Measurements from ENCODE around the gene KAZN. TPM values are rescaled to one million over a fixed set of nuclear protein-coding genes. Genes with fewer than 3 reads are reported as not detected.

Gene KAZN
- total RNA-seq, 1 experiment from 2014 or later, result 2.4 TPM

DNA sequence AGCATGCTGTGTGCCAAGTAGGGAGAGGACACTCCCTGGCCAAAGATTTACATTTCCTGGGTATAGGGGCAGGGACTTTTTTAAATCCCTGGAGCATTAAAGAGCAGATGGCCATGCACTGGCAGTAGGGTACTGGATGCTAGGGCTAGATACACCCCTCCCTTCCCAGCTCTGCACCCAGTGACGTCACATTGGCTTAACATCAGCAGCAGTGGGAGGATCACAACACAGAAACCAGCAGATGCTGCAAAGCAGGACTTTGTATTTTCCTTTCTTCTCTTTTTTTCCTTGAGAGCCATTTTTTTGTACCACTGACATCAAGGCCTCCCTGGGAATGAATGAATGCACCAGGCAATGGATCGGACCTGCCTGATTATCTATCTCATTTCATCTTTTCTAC is 243.0 kb downstream of the KAZN start:
- no peak overlapping the region for H3K4me3 Mint-ChIP-seq (ENCODE audit: unreplicated experiment)

DNA sequence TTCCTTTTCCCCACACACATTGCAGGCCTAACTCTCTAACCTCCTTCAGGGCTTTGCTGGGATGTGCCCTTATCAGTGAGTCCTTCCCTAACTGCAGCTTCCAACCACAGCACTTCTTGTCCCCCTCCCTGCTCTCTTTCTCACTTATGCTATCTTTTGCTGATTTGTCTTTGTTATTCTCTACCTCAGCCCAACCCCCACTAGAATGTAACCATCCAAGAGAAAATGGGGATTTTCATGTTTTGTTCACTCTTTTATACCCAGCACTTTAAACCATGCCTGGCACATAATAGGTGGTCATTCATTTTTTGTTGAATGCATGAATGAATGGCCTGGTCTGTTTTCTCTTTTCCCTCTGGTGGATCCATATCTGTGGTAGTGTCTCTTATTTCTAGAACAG is 243.5 kb downstream of the KAZN start:
- no peaks in the 10 kb centered on the region for H3K27me3 Mint-ChIP-seq (ENCODE audit: insufficient read depth, unreplicated experiment)
- TF ChIP-seq, protein P1, sequence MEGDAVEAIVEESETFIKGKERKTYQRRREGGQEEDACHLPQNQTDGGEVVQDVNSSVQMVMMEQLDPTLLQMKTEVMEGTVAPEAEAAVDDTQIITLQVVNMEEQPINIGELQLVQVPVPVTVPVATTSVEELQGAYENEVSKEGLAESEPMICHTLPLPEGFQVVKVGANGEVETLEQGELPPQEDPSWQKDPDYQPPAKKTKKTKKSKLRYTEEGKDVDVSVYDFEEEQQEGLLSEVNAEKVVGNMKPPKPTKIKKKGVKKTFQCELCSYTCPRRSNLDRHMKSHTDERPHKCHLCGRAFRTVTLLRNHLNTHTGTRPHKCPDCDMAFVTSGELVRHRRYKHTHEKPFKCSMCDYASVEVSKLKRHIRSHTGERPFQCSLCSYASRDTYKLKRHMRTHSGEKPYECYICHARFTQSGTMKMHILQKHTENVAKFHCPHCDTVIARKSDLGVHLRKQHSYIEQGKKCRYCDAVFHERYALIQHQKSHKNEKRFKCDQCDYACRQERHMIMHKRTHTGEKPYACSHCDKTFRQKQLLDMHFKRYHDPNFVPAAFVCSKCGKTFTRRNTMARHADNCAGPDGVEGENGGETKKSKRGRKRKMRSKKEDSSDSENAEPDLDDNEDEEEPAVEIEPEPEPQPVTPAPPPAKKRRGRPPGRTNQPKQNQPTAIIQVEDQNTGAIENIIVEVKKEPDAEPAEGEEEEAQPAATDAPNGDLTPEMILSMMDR (IDR thresholded peaks at IDR 0.05; ENCODE audit: insufficient read depth in 1 of 2, low read depth in 1 of 2, low read length in 1 of 2, severe bottlenecking in 1 of 2, unreplicated experiment in 1 of 2), result no peak
- Histone ChIP-seq H3K4me3 (ENCODE audit: low read depth, low read length) (no peak overlapping the region), H3K9me3 (peaks cover 4% of the 10 kb centered on the region; the same call in 1 of the 2 replicates), H3K4me1 (no peaks in the 10 kb centered on the region), H3K36me3 (ENCODE audit: control insufficient read depth, insufficient read depth, low read length) (no peaks in the 10 kb centered on the region), H3K27me3 (replicated peaks; ENCODE audit: control insufficient read depth, insufficient read depth, low read length) (no peaks in the 10 kb centered on the region)
- intact Hi-C loops (cut with micrococcal nuclease; ENCODE audit: unreplicated experiment), result no loop called here
- ChIA-PET POLR2A (no interaction called here), CTCF (no interaction called here)
- no peaks in the 10 kb centered on the region for H3K4me1 Mint-ChIP-seq (ENCODE audit: low read depth, unreplicated experiment)
- no peak for DNase-seq
- H3K4me3 Mint-ChIP-seq (ENCODE audit: unreplicated experiment), result no peak overlapping the region
- no peak overlapping the region for H3K27ac Mint-ChIP-seq (ENCODE audit: unreplicated experiment)
- no peaks in the 10 kb centered on the region for H3K36me3 Mint-ChIP-seq (ENCODE audit: insufficient read depth, unreplicated experiment)
- H3K9me3 Mint-ChIP-seq (ENCODE audit: unreplicated experiment), result peaks cover 32% of the 10 kb centered on the region
- BruUV-seq (replicated peaks), result no TSS peak

More for the DNA sequence above, 243.0 kb downstream of the KAZN start:
- peaks cover 4% of the 10 kb centered on the region; the same call in 1 of the 2 replicates for H3K9me3 ChIP-seq
- intact Hi-C loops (cut with micrococcal nuclease; ENCODE audit: unreplicated experiment), result no loop called here
- TF ChIP-seq, protein P1 (IDR thresholded peaks at IDR 0.05; ENCODE audit: insufficient read depth in 1 of 2, low read depth in 1 of 2, low read length in 1 of 2, severe bottlenecking in 1 of 2, unreplicated experiment in 1 of 2), result no peak
- no TSS peak for BruUV-seq (replicated peaks)
- H3K27me3 Mint-ChIP-seq (ENCODE audit: insufficient read depth, unreplicated experiment), result no peaks in the 10 kb centered on the region
- H3K27me3 ChIP-seq (replicated peaks; ENCODE audit: control insufficient read depth, insufficient read depth, low read length), result no peaks in the 10 kb centered on the region
- DNase-seq, result no peak
- no peak overlapping the region for H3K27ac Mint-ChIP-seq (ENCODE audit: unreplicated experiment)
- peaks cover 32% of the 10 kb centered on the region for H3K9me3 Mint-ChIP-seq (ENCODE audit: unreplicated experiment)
- no peaks in the 10 kb centered on the region for H3K36me3 Mint-ChIP-seq (ENCODE audit: insufficient read depth, unreplicated experiment)
- no peaks in the 10 kb centered on the region for H3K36me3 ChIP-seq (ENCODE audit: control insufficient read depth, insufficient read depth, low read length)
- H3K4me1 ChIP-seq, result no peaks in the 10 kb centered on the region
- H3K4me3 ChIP-seq (ENCODE audit: low read depth, low read length), result no peak overlapping the region
- ChIA-PET CTCF (no interaction called here), POLR2A (no interaction called here)
- H3K4me1 Mint-ChIP-seq (ENCODE audit: low read depth, unreplicated experiment), result no peaks in the 10 kb centered on the region

DNA sequence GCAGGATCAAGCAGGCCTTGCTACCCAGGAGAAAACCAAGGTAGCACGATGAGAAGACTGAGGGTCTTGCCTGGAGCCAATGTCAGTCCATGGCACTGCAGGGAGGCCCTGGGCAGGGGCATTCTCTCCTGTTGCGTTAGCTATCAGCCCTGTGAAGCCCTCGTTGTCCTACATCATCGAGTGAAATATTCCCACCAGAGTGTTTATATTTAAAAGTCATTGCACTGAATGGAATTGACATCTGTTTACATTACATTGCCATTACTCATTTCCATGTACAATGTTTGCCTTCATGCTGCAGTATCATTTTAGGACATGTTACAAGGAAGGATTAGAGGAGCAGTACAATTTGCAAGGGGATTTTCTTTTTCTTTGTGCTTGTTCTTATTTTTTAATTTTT is 243.9 kb downstream of the KAZN start:
- TF ChIP-seq, protein P1 (IDR thresholded peaks at IDR 0.05; ENCODE audit: insufficient read depth in 1 of 2, low read depth in 1 of 2, low read length in 1 of 2, severe bottlenecking in 1 of 2, unreplicated experiment in 1 of 2), result no peak
- H3K4me3 Mint-ChIP-seq (ENCODE audit: unreplicated experiment), result no peak overlapping the region
- intact Hi-C loops (cut with micrococcal nuclease; ENCODE audit: unreplicated experiment), result no loop called here
- H3K27ac Mint-ChIP-seq (ENCODE audit: unreplicated experiment), result no peak overlapping the region
- no peak overlapping the region for H3K4me3 ChIP-seq (ENCODE audit: low read depth, low read length)
- H3K36me3 ChIP-seq (ENCODE audit: control insufficient read depth, insufficient read depth, low read length), result no peaks in the 10 kb centered on the region
- peaks cover 32% of the 10 kb centered on the region for H3K9me3 Mint-ChIP-seq (ENCODE audit: unreplicated experiment)
- no peaks in the 10 kb centered on the region for H3K27me3 ChIP-seq (replicated peaks; ENCODE audit: control insufficient read depth, insufficient read depth, low read length)
- no peaks in the 10 kb centered on the region for H3K4me1 Mint-ChIP-seq (ENCODE audit: low read depth, unreplicated experiment)
- CTCF ChIA-PET, result no interaction called here
- POLR2A ChIA-PET, result no interaction called here
- DNase-seq, result no peak
- H3K4me1 ChIP-seq, result no peaks in the 10 kb centered on the region
- no peaks in the 10 kb centered on the region for H3K36me3 Mint-ChIP-seq (ENCODE audit: insufficient read depth, unreplicated experiment)
- H3K27me3 Mint-ChIP-seq (ENCODE audit: insufficient read depth, unreplicated experiment), result no peaks in the 10 kb centered on the region
- no TSS peak for BruUV-seq (replicated peaks)
- peaks cover 4% of the 10 kb centered on the region; the same call in 1 of the 2 replicates for H3K9me3 ChIP-seq

Data from Caco-2 (cell line).